Loucy (cell line): ENCODE measurements around the gene CALHM2.

Experiments used
- CTCF ChIP-seq: fragments of 200-600 bp; sonication (generic); conservative IDR thresholded peaks from 2 replicates; pipeline ENCODE4 v1.5.1; 2014; ENCODE audit warnings: mild to moderate bottlenecking, antibody characterized with exemption, low read length
- EZH2phosphoT487 ChIP-seq: fragments of 200-600 bp; IDR thresholded peaks from 2 replicates; pipeline ENCODE4 v1.6.1; 2018; ENCODE audit warnings: antibody characterized with exemption, mild to moderate bottlenecking, moderate library complexity, borderline replicate concordance

GRCh38 chr10:103441611-103442010, 10.6 kb downstream of the CALHM2 start:
- TF ChIP-seq CTCF (no peak), EZH2phosphoT487 (no peak)
